Measurements from ENCODE around the gene KCNG2. TPM values are rescaled to one million over a fixed set of nuclear protein-coding genes. Genes with fewer than 3 reads are reported as not detected.

KCNG2 gene
- total and polyA plus RNA-seq, 4 donors, result 0.03 to 0.23 (median 0.08) TPM; not detected in 1

DNA sequence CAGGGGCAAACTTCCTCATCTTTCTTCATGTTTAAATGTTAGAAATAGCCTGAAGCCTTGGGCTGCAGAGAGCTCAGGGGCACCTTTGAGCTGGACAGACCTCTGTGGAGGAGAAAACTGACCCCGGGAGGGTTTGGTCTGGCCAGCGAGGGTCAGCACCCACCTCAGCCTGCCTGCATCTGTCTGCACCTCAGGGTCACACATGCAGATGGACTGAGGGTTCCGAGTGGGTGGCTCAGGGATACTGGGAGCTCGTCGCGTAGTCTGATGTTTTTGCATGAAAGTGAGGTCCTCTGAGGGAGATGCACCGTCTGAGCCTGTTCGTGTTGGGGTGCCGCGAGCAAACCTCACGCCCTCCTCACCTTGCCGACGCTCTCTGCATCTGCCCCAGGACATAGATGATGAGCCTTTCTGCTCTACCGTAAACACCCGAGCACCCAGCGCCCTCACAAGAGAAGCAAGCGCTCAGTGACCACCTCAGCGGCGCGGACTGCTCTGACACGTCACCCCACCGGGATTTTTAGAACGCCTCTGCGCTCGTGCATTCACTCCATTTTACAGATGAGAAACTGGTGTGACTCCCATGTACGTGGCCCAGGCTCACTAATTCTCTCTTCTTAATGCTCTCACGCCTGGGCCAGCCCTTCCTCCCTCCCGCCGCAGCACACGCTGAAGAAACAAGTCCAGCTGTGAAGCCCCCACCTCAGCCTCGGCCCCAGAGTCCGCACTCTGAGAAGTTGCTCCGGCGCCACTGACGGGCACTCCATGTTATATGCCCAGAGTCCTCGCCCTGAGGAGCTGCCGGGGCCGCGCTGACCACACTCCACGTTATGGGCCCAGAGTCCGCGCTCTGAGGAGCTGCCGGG is 9.5 kb downstream of the KCNG2 start:
- DNase-seq (ENCODE audit: low spot score), result no peak
- no peaks in the 10 kb centered on the region for H3K9me3 ChIP-seq (ENCODE audit: control insufficient read depth in 4 of 4, low read length in 3 of 4)
- no peaks in the 10 kb centered on the region for H3K36me3 ChIP-seq (ENCODE audit: control insufficient read depth in 4 of 4, insufficient read depth in 3 of 4, low read depth in 1 of 4, low read length in 3 of 4)
- no peak overlapping the region for H3K4me3 ChIP-seq (ENCODE audit: low read depth in 1 of 3, low read length in 3 of 3)
- WGBS, result 94% methylated on average over 42 of the region's 43 CpGs
- no peak overlapping the region for H3K27ac ChIP-seq (ENCODE audit: low read depth in 1 of 2, low read length in 2 of 2)
- no peak for TF ChIP-seq FOXA2 (IDR thresholded peaks at IDR 0.05)
- TF ChIP-seq YY1 (IDR thresholded peaks at IDR 0.05), result no peak
- no peak for TF ChIP-seq HNF4G (IDR thresholded peaks at IDR 0.05)
- no peak for TF ChIP-seq RXRA (IDR thresholded peaks at IDR 0.05)
- TF ChIP-seq GABPA (IDR thresholded peaks at IDR 0.05 in 1 of 2, conservative IDR thresholded peaks at IDR 0.05 in 1 of 2), result no peak
- TF ChIP-seq CTCF (IDR thresholded peaks at IDR 0.05; ENCODE audit: low read depth, low read length, missing input control), result no peak
- no peak for TF ChIP-seq FOXA1 (IDR thresholded peaks at IDR 0.05)
- no peak for TF ChIP-seq SP1 (IDR thresholded peaks at IDR 0.05)
- no peak for TF ChIP-seq JUND (IDR thresholded peaks at IDR 0.05)
- TF ChIP-seq, protein P1, sequence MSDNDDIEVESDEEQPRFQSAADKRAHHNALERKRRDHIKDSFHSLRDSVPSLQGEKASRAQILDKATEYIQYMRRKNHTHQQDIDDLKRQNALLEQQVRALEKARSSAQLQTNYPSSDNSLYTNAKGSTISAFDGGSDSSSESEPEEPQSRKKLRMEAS (IDR thresholded peaks at IDR 0.05), result no peak
- TF ChIP-seq ZBTB33 (IDR thresholded peaks at IDR 0.05), result no peak
- TF ChIP-seq HNF4A (conservative IDR thresholded peaks at IDR 0.05), result no peak
- H3K4me1 ChIP-seq (ENCODE audit: control insufficient read depth in 4 of 4, insufficient read depth in 4 of 4, low read length in 3 of 4), result no peaks in the 10 kb centered on the region
- H3K9ac ChIP-seq (ENCODE audit: low read depth in 1 of 2, low read length in 2 of 2), result no peak overlapping the region
- no peaks in the 10 kb centered on the region for H3K27me3 ChIP-seq (ENCODE audit: control insufficient read depth in 4 of 4, insufficient read depth in 4 of 4, low read length in 3 of 4)

GRCh38 chr18:79809482-79810192 is 11.9 kb downstream of the KCNG2 start:
- Histone ChIP-seq H3K27me3 (ENCODE audit: control insufficient read depth in 4 of 4, insufficient read depth in 4 of 4, low read length in 3 of 4) (no peaks in the 10 kb centered on the region), H3K4me1 (ENCODE audit: control insufficient read depth in 4 of 4, insufficient read depth in 4 of 4, low read length in 3 of 4) (no peaks in the 10 kb centered on the region), H3K36me3 (ENCODE audit: control insufficient read depth in 4 of 4, insufficient read depth in 3 of 4, low read depth in 1 of 4, low read length in 3 of 4) (no peaks in the 10 kb centered on the region), H3K27ac (ENCODE audit: low read depth in 1 of 2, low read length in 2 of 2) (no peak overlapping the region), H3K9me3 (ENCODE audit: control insufficient read depth in 4 of 4, low read length in 3 of 4) (no peaks in the 10 kb centered on the region), H3K9ac (ENCODE audit: low read depth in 1 of 2, low read length in 2 of 2) (no peak overlapping the region), H3K4me3 (ENCODE audit: low read depth in 1 of 3, low read length in 3 of 3) (no peak overlapping the region)
- WGBS, result 92% methylated on average over 44 of the region's 44 CpGs
- TF ChIP-seq ZBTB33 (IDR thresholded peaks at IDR 0.05), result no peak
- no peak for TF ChIP-seq GABPA (IDR thresholded peaks at IDR 0.05 in 1 of 2, conservative IDR thresholded peaks at IDR 0.05 in 1 of 2)
- no peak for DNase-seq (ENCODE audit: low spot score)

All from liver (tissue), 9 donors.